Activated CD4-positive, alpha-beta T cell treated with anti-CD3 and anti-CD28 coated beads for 4 hours (primary cell): ENCODE measurements around the gene NUDT8.
"Not testable (repeated sequence)": the region's sequence is repeated elsewhere in the genome, so short reads cannot be mapped to it uniquely, and the experiment has no call there.

ENCODE experiments used
- DNase-seq, 2 donors: peaks; one replicate each; pipeline ENCODE4 v3.0.0-alpha.2; 2020

Gene NUDT8

DNA sequence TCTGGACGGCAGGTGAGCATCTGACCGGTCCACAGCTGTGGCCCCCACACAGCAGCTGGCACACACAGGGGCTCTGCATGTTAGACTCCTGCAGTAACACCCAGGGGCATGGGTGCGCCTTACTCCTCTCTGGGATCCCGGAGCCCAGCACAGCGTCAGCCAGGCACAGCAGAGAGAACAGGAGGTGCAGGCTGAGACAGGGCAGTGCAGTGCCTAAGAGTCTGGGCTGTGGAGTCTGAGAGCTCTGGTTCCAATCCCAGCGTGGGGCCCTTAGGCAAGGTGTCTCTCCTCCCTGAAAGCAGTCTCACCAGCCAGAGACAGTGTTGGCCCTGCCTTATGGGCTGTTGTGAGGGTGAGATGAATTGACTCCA lies 2.3 kb downstream of the NUDT8 start:
- no peak for DNase-seq

DNA sequence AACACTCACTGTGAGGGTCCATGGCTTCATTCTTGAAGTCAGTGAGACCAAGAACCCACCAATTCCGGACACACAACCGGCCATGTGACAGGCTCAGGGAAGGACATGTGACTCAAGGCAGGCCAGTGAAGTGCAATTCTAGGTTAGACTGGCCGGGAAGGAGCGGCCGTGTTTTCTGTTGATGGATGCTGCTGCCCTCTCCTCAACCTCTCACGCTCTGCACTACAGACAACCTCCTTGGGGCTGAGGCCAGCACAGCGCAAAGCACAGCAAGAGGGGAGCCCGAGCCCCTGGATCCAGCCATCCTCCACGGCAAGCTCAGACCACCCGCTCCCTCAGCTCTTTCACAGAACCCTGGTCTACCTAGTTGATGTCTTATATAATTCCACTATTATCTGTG lies 2.8 kb downstream of the NUDT8 start:
- no peak for DNase-seq

DNA sequence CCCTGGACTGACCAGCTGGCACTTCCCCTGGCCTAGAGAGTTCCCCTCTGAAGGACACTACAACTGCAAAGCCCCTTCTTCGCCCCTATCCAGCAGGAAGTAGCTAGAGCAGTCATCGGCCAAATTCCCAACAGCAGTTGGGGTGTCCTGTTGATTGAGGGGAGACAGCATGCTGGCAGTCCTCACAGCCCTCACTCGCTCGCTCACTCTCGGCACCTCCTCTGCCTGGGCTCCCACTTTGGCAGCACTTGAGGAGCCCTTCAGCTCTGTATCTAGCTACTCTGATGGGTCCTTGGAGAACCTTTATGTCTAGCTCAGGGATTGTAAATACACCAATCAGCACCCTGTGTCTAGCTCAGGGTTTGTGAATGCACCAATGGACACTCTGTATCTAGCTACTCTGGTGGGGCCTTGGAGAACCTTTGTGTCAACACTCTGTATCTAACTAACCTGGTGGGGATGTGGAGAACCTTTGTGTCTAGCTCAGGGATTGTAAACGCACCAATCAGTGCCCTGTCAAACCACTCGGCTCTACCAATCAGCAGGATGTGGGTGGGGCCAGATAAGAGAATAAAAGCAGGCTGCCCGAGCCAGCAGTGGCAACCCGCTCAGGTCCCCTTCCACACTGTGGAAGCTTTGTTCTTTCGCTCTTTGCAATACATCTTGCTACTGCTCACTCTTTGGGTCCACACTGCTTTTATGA lies 3.5 kb downstream of the NUDT8 start:
- not testable (repeated sequence) for DNase-seq

- DNase-seq, result not testable (repeated sequence)
These were observed 5.9 kb downstream of the NUDT8 start for GRCh38 chr11:67623795-67624194.

DNA sequence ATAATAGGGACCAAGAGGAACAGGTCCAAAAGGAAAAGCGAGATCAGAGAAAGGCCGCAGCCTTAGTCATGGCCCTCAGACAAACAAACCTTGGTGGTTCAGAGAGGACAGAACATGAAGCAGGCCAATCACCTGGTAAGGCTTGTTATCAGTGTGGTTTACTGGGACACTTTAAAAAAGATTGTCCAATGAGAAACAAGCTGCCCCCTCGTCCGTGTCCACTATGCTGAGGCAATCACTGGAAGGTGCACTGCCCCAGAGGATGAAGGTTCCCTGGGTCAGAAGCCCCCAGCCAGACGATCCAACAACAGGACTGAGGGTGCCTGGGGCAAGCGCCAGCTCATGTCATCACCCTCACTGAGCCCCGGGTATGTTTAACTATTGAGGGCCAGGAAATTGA lies 6.8 kb downstream of the NUDT8 start:
- DNase-seq, result not testable (repeated sequence)

- DNase-seq, result not testable (repeated sequence)
These were observed 7.8 kb downstream of the NUDT8 start for GRCh38 chr11:67621928-67622327.

DNA sequence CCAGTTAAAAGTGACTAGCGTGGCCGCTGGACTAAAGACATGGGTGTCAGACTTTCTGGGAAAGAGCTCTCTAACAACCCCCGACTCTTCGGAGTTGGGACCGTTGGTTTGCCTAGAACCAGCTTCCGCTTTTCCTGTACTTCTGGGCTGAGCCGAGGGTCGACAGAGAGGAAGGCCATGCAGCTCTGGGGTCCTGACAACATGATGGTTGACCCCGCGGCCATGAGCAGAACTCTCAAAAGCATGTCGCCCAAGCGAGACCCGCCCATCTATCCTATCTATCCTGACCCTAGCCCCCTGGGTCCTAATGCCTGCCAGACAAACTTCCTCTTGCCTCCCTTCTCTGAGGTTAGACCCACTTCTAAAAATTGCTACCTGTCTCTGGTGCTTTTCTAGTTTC lies 9.1 kb downstream of the NUDT8 start:
- DNase-seq, result not testable (repeated sequence)

DNA sequence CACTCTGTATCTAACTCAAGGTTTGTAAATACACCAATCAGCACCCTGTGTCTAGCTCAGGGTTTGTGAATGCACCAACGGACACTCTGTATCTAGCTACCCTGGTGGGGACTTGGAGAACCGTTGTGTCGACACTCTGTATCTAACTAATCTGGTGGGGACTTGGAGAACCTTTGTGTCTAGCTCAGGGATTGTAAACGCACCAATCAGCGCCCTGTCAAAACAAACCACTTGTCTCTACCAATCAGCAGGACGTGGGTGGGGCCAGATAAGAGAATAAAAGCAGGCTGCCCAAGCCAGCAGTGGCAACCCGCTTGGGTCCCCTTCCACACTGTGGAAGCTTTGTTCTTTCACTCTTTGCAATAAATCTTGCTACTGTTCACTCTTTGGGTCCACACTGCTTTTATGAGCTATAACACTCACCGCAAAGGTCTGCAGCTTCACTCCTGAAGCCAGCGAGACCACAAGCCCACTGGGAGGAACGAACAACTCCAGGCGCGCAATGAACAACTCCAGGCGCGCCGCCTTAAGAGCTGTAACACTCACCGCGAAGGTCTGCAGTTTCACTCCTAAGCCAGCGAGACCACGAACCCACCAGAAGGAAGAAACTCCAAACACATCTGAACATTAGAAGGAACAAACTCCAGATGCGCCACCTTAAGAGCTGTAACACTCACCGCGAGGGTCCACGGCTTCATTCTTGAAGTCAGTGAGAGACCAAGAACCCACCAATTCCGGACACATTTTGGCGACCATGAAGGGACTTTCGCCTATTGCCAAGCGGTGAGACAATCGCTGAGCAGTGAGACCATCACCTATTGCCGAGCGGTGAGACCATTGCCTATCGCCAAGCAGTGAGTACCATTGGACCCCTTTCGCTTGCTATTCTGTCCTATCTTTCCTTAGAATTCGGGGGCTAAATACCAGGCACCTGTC lies 9.8 kb downstream of the NUDT8 start:
- not testable (repeated sequence) for DNase-seq

GRCh38 chr11:67618901-67619659 lies 10.7 kb downstream of the NUDT8 start:
- DNase-seq, result not testable (repeated sequence)

DNA sequence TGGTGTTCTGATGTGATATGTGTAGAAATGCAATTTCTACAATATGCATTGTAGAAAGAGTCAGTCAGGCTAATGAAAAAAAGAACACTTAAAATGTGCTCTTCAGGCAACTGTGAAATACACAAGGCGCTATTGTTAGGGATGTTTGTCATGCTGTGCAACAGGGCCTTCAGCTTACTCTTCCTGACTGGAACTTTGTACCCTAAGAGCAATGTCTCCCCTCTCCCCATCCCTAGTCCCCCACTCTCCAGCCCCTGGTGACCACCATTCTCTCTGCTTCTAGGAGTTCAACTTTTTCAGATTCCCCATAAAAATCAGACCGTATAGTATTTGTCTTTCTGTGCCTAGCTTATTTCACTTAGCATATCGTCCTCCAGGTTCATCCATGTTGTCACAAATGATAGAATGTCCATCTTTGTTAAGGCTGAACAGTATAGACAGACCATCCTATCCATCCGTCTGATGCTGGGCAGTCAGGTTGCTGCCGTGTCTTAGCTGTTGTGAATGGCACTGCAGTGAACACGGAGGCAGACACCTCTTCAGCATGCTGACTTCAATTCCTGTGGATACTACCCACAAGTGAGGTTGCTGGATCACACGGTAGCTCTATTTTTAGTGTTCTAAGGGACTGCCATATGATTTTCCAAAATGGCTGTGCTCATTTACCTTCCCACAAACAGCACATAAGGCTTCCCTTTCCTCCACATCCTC lies 12.3 kb downstream of the NUDT8 start:
- no peak for DNase-seq

DNA sequence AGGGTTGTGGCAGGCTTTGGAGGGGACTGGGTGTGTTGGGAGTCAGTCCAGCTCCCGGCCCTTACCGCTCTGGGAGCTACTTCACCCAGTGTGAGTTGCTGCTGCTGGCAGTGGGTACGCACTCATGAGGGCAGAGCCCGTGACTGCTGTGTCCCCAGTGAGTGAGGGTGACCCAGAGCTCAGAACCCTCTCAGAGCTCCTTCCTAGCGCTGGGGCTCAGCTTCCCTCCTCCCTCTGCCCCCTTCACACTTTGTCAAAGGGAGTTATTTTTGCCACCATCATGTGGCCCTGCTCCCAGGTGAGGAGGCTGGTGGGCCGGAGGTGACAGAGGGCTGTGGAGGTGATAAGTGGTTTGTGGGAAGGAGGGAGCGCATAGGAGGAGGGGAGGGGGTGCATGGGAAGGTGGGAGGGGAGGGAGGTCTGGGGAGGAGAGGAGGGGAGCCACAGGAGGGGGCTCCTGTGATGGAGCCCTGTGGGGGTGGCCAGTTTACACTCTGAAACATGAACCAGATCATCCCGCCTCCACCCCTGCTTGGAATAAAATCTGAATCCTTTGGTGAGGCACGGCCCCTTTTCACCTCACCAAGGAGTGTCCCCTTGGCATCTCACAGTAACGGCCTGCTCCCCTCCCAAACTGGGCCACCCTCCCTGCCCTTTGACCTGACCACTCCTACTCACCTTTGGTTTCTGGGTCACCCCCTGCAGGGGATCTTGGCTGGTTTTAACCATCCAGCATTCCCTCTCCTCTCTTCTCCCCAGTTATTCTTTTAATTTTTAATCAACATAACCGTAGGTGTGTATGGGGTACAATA lies 13.1 kb downstream of the NUDT8 start:
- DNase-seq, result no peak

DNA sequence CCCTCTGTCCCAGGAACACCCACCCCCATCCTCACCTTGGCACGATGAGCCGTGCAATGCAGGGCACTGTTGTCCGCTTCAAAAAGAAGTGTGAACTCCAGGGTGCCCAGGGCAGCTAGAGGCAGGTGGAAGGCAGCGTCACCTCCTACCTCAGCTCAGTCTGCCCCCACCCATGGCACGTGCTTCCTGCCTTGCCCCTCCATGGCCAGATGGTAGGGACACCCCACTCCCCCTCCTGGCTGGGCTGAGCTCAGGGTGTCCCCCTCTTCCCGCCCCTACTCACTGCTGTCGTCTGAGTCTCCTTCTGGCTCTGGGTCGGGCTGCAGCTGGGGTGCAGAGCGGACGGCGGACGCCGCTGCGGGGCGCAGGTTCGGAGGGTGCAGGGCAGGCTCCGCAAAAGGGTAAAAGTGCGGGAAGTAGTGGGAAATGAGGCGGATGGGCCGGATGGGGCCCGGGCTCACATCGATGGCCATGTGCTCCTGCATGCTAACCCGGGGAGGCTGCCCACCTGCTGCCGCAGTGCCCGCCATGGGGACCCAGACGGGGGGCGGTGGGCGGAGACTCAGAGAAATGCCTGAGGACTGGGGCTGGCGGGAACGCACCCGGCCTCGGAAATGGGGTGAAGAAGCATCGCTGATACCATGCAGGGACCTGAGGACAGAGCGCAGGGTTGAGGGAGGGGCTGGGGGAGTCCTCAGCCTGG lies 13.9 kb downstream of the NUDT8 start:
- DNase-seq, result no peak

DNA sequence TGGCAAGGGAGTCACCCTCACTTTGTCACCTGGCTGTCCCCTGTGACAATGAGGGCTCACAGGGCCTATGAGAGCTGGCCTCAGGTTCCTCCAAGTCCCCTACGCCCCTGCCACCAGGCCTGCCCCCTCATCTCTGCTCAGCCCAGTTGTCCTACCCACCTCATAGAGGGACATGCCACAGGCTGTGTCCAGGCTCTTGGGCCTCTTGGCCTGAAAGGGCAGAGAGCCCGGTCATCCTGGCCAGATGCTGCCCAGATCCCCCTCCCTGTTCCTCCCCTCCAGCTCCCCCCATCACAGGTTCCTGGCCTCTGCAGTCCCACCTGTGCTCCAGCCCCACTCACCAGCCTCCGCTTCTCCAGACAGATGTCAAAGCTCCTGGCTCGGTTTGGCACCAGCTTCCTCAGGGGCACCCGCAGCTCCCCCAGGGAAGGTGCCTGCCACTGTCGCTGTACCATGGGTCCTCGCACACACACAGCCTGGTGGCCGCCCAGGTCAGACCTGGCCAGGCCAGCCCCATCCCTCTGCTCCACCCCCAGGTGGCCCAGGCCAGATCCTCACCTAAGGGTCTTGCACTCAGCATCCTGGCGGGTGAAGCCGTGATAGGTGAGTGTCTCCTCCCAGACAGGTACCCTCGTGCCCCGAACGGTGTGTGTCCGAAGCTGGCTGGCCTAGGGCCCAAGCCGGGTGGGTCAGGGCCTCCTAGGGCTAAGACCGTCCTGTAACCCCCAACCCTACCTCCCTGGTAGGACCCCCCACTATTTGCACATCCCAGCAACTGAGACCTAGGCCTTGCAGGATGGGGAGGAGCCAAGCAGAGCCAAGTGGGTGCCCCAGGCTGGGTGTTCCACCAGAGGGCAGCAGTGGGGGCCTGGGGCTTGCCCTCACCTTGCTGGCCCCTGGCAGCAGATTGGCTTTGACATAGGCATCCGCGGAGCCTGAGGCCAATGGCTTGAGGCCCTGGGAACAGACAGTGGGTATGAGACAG lies 14.7 kb downstream of the NUDT8 start:
- DNase-seq, result peak; percentile 41 to 46

DNA sequence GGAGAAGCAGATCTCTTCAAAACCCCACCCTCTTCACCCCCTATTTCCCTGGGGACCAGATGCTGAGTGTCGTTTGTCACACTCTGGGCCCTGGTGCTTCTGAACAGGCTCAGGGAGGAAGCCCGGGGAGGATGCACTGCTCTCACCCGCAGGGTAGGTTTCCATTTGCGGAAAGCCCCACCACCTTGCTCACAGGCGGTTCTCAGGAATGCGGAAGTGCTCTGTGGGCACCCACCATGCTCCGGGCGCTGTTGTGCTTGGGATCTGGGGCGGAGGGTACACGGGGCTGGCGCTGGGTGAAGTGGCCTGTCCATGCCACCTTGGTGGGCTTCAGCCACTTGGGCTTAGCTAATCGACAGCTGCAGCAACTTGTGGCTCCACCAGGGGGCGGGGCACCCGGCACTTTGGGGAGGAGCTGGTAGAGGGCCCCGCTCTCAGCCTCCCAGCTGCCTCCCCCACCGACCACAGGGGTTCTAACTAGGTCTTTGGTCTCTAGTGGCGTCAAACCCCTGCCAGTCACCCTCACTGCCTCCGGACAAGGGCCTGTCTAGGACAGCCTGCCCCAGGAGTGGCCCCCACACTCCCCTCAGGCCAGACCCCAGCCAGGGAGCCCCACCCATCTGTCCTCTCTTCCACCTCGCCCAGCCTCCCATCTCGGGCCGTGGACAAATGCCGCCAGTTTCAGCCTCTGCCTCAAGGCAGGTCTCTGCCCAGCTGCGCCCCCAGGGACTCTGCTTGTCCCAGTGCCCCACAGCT lies 15.6 kb downstream of the NUDT8 start:
- DNase-seq, result peak; percentile 82 to 83

- no peak for DNase-seq
These were observed 16.3 kb downstream of the NUDT8 start for GRCh38 chr11:67613313-67613959.

DNA sequence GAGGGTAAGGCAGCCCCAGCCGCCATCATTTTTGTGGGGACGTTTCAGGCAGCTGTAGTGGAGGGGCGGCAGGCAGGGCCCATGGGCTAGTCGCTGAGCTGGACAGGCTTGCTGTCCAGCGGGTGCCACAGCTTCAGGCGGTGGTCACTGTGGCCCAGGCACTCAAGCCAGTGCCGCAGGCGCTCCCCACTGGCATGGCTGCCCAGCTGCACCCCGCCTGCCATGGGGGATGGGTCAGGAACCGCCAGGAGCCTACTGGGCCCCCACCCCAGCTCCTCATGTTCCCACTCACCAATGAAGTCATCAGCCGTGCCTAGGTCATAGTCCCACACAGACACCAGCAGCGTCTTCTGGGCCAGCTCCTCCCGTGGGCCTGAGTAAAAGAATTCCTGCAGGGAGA lies 17.0 kb downstream of the NUDT8 start:
- no peak for DNase-seq

DNA sequence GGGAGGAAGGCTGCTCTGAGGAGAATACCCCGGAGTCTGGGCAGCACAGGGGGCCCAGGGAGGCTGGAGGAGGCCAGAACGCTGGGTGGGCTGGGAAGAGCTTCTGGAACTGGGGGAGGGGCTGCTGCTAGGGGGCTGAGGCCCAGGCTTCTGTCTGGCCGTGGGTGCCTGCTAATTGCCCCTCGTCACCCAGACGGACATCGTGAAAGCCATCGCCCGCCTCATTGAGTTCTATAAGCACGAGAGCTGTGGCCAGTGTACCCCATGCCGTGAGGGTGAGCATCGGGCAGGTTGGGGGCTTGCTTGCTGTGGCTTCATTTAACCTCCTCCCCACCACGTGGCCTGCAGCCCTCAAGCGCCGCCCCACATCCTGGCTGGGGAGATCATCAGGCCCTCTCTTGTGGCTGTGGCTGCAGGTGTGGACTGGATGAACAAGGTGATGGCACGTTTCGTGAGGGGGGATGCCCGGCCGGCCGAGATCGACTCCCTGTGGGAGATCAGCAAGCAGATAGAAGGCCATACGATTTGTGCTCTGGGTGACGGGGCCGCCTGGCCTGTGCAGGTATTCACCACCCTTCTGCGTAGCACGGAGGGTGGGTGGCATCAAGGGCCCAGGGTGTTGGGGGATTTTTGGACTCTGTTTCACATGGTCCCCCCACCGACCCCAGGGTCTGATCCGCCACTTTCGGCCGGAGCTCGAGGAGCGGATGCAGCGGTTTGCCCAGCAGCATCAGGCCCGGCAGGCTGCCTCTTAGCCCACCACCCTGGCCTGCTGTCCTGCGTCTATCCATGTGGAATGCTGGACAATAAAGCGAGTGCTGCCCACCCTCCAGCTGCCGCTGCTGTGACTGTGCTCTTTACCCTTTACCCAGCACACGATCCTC lies 17.8 kb downstream of the NUDT8 start:
- no peak for DNase-seq

- DNase-seq, result no peak
These were observed 18.6 kb downstream of the NUDT8 start for GRCh38 chr11:67611165-67611564.
